ENCODE results near the gene SCAMP2.
A peak's percentile ranks its signal among the peaks of the same experiment; 100 is the strongest.

SCAMP2 gene

GRCh38 chr15:74857671-74858368, 15.3 kb downstream of the SCAMP2 start:
- no peak for DNase-seq (ENCODE audit: low read depth)

- DNase-seq (ENCODE audit: low read depth), result no peak
Measured at GRCh38 chr15:74857082-74857655, 16.0 kb downstream of the SCAMP2 start.

GRCh38 chr15:74856537-74856936, 16.6 kb downstream of the SCAMP2 start:
- no peak for DNase-seq (ENCODE audit: low read depth)

- no peak for DNase-seq (ENCODE audit: low read depth)
Measured at GRCh38 chr15:74855857-74856256, 17.3 kb downstream of the SCAMP2 start.

GRCh38 chr15:74854453-74855022, 18.6 kb downstream of the SCAMP2 start:
- no peak for DNase-seq (ENCODE audit: low read depth)

- no peak for DNase-seq (ENCODE audit: low read depth)
Measured at GRCh38 chr15:74851960-74852359, 21.2 kb downstream of the SCAMP2 start.

GRCh38 chr15:74850393-74850792, 22.8 kb downstream of the SCAMP2 start:
- no peak for DNase-seq (ENCODE audit: low read depth)

GRCh38 chr15:74847432-74847831, 25.7 kb downstream of the SCAMP2 start:
- no peak for DNase-seq (ENCODE audit: low read depth)

- DNase-seq (ENCODE audit: low read depth), result no peak
Measured at GRCh38 chr15:74845581-74845980, 27.6 kb downstream of the SCAMP2 start.

GRCh38 chr15:74845208-74845568, 28.0 kb downstream of the SCAMP2 start:
- DNase-seq (ENCODE audit: low read depth), result no peak

- no peak for DNase-seq (ENCODE audit: low read depth)
Measured at GRCh38 chr15:74844319-74845207, 28.6 kb downstream of the SCAMP2 start.

GRCh38 chr15:74843891-74844299, 29.3 kb downstream of the SCAMP2 start:
- DNase-seq (ENCODE audit: low read depth), result no peak

- DNase-seq (ENCODE audit: low read depth), result no peak
Measured at GRCh38 chr15:74843445-74843828, 29.7 kb downstream of the SCAMP2 start.

GRCh38 chr15:74842581-74843444, 30.4 kb downstream of the SCAMP2 start, which contains the start of gene ULK3:
Gene ULK3 (minus strand): TSS chr15:74843156. CDS start chr15:74843105, 51 bp downstream.
- peak; percentile 66 for DNase-seq (ENCODE audit: low read depth)

- no peak for DNase-seq (ENCODE audit: low read depth)
Measured at GRCh38 chr15:74841891-74842373, 31.2 kb downstream of the SCAMP2 start.

- no peak for DNase-seq (ENCODE audit: low read depth)
Measured at GRCh38 chr15:74840851-74841775, 32.1 kb downstream of the SCAMP2 start.

GRCh38 chr15:74839526-74840395, 33.4 kb downstream of the SCAMP2 start:
- DNase-seq (ENCODE audit: low read depth), result no peak

- no peak for DNase-seq (ENCODE audit: low read depth)
Measured at GRCh38 chr15:74838746-74839525, 34.2 kb downstream of the SCAMP2 start.

- no peak for DNase-seq (ENCODE audit: low read depth)
Measured at GRCh38 chr15:74838137-74838516, 35.0 kb downstream of the SCAMP2 start.
